Measurements from ENCODE around the gene SYT6.

The SYT6 gene

GRCh38 chr1:114054148-114054547 lies 99.5 kb downstream of the SYT6 start:
- no peaks in the 10 kb centered on the region for H3K4me1 ChIP-seq
- H3K4me2 ChIP-seq (ENCODE audit: low read length): no peak overlapping the region
- H3K4me3 ChIP-seq (ENCODE audit: low read depth, low read length): no peak overlapping the region
- H3K79me2 ChIP-seq: no peaks in the 10 kb centered on the region
- TF ChIP-seq, protein P1, sequence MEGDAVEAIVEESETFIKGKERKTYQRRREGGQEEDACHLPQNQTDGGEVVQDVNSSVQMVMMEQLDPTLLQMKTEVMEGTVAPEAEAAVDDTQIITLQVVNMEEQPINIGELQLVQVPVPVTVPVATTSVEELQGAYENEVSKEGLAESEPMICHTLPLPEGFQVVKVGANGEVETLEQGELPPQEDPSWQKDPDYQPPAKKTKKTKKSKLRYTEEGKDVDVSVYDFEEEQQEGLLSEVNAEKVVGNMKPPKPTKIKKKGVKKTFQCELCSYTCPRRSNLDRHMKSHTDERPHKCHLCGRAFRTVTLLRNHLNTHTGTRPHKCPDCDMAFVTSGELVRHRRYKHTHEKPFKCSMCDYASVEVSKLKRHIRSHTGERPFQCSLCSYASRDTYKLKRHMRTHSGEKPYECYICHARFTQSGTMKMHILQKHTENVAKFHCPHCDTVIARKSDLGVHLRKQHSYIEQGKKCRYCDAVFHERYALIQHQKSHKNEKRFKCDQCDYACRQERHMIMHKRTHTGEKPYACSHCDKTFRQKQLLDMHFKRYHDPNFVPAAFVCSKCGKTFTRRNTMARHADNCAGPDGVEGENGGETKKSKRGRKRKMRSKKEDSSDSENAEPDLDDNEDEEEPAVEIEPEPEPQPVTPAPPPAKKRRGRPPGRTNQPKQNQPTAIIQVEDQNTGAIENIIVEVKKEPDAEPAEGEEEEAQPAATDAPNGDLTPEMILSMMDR (IDR thresholded peaks at IDR 0.05): no peak
- no peak overlapping the region for H3K9ac ChIP-seq
- H3K36me3 ChIP-seq (ENCODE audit: control insufficient read depth, insufficient read depth, low read length): no peaks in the 10 kb centered on the region
- no peaks in the 10 kb centered on the region for H3K27me3 ChIP-seq (ENCODE audit: control insufficient read depth, insufficient read depth, low read length)
- H3K27ac ChIP-seq: no peak overlapping the region
- no peaks in the 10 kb centered on the region for H3K9me3 ChIP-seq (ENCODE audit: control insufficient read depth, low read length)
- H2AFZ ChIP-seq: no peak overlapping the region

- Histone ChIP-seq H2AFZ (no peak overlapping the region), H3K36me3 (ENCODE audit: control insufficient read depth, insufficient read depth, low read length) (no peaks in the 10 kb centered on the region), H3K9ac (no peak overlapping the region), H3K4me3 (ENCODE audit: low read depth, low read length) (no peak overlapping the region), H3K27ac (no peak overlapping the region), H3K79me2 (no peaks in the 10 kb centered on the region), H3K27me3 (ENCODE audit: control insufficient read depth, insufficient read depth, low read length) (no peaks in the 10 kb centered on the region), H3K4me2 (ENCODE audit: low read length) (no peak overlapping the region), H3K9me3 (ENCODE audit: control insufficient read depth, low read length) (no peaks in the 10 kb centered on the region), H3K4me1 (no peaks in the 10 kb centered on the region)
- TF ChIP-seq, protein P1 (IDR thresholded peaks at IDR 0.05): no peak
Measured at GRCh38 chr1:114048232-114048631, 105.4 kb downstream of the SYT6 start.

DNA sequence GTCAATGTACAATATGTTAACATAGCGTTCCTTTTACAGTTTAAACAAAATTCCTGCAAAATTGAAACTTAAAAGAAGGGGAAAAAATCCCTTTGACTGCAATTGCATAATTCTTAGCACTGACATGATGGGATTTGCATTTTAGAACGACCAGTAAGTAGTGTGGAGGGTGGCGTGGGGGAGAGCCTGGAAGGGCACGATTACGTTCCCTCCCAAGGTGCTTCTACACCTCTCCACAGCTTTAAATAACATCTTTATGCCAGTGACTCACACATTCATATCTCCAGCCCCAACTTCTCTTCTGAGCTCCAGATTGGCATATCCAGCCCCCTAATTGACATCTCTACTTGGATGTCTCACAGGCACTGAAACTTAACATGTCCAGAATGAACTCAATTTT lies 110.1 kb downstream of the SYT6 start:
- H3K9me3 ChIP-seq (ENCODE audit: control insufficient read depth, low read length): no peaks in the 10 kb centered on the region
- H3K4me2 ChIP-seq (ENCODE audit: low read length): no peak overlapping the region
- H3K36me3 ChIP-seq (ENCODE audit: control insufficient read depth, insufficient read depth, low read length): no peaks in the 10 kb centered on the region
- H3K27ac ChIP-seq: no peak overlapping the region
- TF ChIP-seq, protein P1 (IDR thresholded peaks at IDR 0.05): no peak
- H3K79me2 ChIP-seq: no peaks in the 10 kb centered on the region
- H2AFZ ChIP-seq: no peak overlapping the region
- no peaks in the 10 kb centered on the region for H3K4me1 ChIP-seq
- no peak overlapping the region for H3K4me3 ChIP-seq (ENCODE audit: low read depth, low read length)
- no peaks in the 10 kb centered on the region for H3K27me3 ChIP-seq (ENCODE audit: control insufficient read depth, insufficient read depth, low read length)
- no peak overlapping the region for H3K9ac ChIP-seq

DNA sequence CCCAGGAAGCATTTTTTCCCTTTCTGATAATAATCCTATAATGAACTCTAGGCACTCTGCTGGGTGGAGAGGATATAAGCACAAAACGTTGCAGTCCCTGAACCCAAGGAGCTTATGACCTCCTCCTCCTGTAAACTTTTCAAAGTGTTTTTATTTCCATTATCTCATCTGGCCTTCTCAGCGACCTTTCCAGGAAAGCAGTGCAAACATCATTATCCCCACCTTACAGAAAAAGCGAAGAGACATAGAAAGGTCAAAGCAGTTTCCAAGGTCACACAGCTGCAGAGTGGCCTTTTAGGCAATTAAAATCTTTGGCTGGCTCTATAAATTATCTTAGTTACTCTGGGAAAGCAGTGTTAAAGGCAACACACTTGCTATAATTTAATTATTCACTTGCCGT lies 110.6 kb downstream of the SYT6 start:
- no peak overlapping the region for H2AFZ ChIP-seq
- H3K4me1 ChIP-seq: no peaks in the 10 kb centered on the region
- no peaks in the 10 kb centered on the region for H3K36me3 ChIP-seq (ENCODE audit: control insufficient read depth, insufficient read depth, low read length)
- H3K9me3 ChIP-seq (ENCODE audit: control insufficient read depth, low read length): no peaks in the 10 kb centered on the region
- no peak overlapping the region for H3K9ac ChIP-seq
- no peak overlapping the region for H3K27ac ChIP-seq
- H3K79me2 ChIP-seq: no peaks in the 10 kb centered on the region
- TF ChIP-seq, protein P1 (IDR thresholded peaks at IDR 0.05): no peak
- no peak overlapping the region for H3K4me2 ChIP-seq (ENCODE audit: low read length)
- no peak overlapping the region for H3K4me3 ChIP-seq (ENCODE audit: low read depth, low read length)
- H3K27me3 ChIP-seq (ENCODE audit: control insufficient read depth, insufficient read depth, low read length): no peaks in the 10 kb centered on the region

DNA sequence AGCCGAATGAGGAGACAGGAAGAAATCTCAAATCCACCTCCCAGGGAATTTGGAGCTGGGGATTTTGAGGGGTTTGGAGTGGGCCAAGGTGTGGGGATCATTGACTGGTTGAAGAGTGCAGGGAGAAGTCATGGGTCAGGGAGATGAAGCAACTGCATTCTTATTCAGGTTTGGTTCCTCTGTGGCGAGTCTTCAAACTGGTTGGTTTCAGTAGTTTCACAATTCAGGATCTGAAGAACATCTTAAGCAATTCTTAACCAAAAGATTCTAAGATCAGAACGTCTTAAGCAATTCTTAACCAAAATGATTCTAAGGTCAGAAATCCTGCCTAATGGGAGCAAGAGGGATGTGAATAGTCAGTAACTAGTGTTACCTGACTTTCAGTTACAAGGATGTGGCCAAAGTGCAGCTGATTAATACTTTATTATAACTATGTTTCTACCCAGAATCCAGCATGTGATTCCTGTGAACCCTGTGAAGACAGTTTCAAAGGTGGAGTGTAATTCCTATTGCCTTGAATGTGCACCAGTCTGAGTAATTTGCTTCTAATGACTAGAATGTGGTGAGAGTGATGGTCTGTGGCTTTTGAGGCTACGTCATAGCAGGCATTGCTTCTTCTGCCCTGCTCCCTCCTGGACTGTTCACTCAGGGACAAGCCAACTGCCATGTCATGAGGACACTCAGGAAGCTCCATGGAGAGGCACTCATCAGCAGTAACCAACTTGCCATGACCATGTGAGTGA lies 113.2 kb downstream of the SYT6 start:
- Histone ChIP-seq H3K79me2 (no peaks in the 10 kb centered on the region), H3K4me2 (ENCODE audit: low read length) (no peak overlapping the region), H3K9ac (no peak overlapping the region), H3K36me3 (ENCODE audit: control insufficient read depth, insufficient read depth, low read length) (no peaks in the 10 kb centered on the region), H2AFZ (no peak overlapping the region), H3K27ac (no peak overlapping the region), H3K9me3 (ENCODE audit: control insufficient read depth, low read length) (no peaks in the 10 kb centered on the region), H3K4me1 (no peaks in the 10 kb centered on the region), H3K4me3 (ENCODE audit: low read depth, low read length) (no peak overlapping the region), H3K27me3 (ENCODE audit: control insufficient read depth, insufficient read depth, low read length) (no peaks in the 10 kb centered on the region)
- TF ChIP-seq, protein P1 (IDR thresholded peaks at IDR 0.05): no peak

Measured in parathyroid adenoma (tissue), 2 donors.